ENCODE results near the gene S100A10. TPM values are rescaled to one million over a fixed set of nuclear protein-coding genes. Genes with fewer than 3 reads are reported as not detected.

S100A10 gene
- total RNA-seq, 1 experiment from 2014 or later: 160 TPM

DNA sequence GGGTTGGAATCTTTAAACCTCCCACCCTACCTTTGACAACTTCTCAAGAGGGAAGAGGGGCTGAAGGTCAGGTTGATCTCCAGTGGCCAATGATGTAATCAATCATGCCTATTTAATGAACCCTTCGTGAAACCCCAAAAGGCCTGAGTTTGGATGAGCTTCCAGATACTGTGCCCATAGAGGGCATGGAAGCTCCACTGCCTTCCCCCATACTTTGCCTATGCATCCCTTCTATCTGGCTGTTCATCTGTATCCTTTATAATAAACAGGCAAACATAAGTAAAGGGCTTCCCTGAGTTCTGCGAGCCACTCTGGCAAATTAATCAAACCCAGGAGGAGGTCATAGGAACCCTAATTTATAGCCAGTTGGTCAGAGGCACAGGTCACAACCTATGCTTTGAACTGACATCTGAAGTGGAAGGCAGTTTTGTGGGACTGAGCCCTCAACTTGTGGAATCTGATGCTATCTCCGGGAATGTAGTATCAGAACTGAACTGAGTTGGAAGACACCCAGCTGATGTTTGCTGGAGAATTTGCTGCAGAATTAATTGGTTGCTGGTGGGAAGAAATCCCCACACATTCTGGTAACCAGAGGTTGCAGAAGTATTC, 24.8 kb downstream of the S100A10 start:
- no CpG with 5 or more reads among the region's 3 CpGs for WGBS (ENCODE audit: extremely low coverage, insufficient read length, low lambda C conversion rate)
- H3K4me1 ChIP-seq (ENCODE audit: insufficient read depth, low read length): peaks cover 6% of the 10 kb centered on the region; the same call in 1 of the 2 replicates
- no peaks in the 10 kb centered on the region for H3K79me1 ChIP-seq (ENCODE audit: insufficient read depth, low read depth, low read length, poor library complexity, severe bottlenecking)
- H4K91ac ChIP-seq (ENCODE audit: insufficient read length, low read depth, low read length): no peak overlapping the region
- H3K9ac ChIP-seq (ENCODE audit: extremely low read depth, insufficient read length, low read length): no peak overlapping the region
- no peak overlapping the region for H3K4me3 Mint-ChIP-seq
- no peak overlapping the region for H3K4me2 ChIP-seq (ENCODE audit: insufficient read depth, insufficient read length, low read length)
- no peak overlapping the region for H3K27ac ChIP-seq (ENCODE audit: insufficient read length, low read depth, low read length)
- TF ChIP-seq, protein P1, sequence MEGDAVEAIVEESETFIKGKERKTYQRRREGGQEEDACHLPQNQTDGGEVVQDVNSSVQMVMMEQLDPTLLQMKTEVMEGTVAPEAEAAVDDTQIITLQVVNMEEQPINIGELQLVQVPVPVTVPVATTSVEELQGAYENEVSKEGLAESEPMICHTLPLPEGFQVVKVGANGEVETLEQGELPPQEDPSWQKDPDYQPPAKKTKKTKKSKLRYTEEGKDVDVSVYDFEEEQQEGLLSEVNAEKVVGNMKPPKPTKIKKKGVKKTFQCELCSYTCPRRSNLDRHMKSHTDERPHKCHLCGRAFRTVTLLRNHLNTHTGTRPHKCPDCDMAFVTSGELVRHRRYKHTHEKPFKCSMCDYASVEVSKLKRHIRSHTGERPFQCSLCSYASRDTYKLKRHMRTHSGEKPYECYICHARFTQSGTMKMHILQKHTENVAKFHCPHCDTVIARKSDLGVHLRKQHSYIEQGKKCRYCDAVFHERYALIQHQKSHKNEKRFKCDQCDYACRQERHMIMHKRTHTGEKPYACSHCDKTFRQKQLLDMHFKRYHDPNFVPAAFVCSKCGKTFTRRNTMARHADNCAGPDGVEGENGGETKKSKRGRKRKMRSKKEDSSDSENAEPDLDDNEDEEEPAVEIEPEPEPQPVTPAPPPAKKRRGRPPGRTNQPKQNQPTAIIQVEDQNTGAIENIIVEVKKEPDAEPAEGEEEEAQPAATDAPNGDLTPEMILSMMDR (conservative IDR thresholded peaks at IDR 0.05): peak; percentile 20; the same call in 1 of the 3 replicates
- H2BK12ac ChIP-seq (ENCODE audit: insufficient read length, low read depth, low read length): no peak overlapping the region
- H4K5ac ChIP-seq (ENCODE audit: insufficient read length, low read depth, low read length): no peak overlapping the region
- H3T11ph ChIP-seq (ENCODE audit: low read length): no peak overlapping the region
- H3K23ac ChIP-seq (ENCODE audit: insufficient read length, low read depth, low read length): no peak overlapping the region
- no peaks in the 10 kb centered on the region for H3K9me3 ChIP-seq (ENCODE audit: control insufficient read depth, low read depth, low read length)
- no peak overlapping the region for H2AFZ ChIP-seq (ENCODE audit: low read length)
- H2AK5ac ChIP-seq (ENCODE audit: insufficient read length, low read length): no peak overlapping the region
- DNase-seq: no peak
- no peak overlapping the region for H4K8ac ChIP-seq (replicated peaks; ENCODE audit: insufficient read length, low read depth, low read length)
- no peaks in the 10 kb centered on the region for H3K27me3 Mint-ChIP-seq (ENCODE audit: low read depth)
- H2BK20ac ChIP-seq (ENCODE audit: low read depth, low read length, poor library complexity, severe bottlenecking): no peak overlapping the region
- H3K27ac Mint-ChIP-seq: no peak overlapping the region
- no peak overlapping the region for H2BK120ac ChIP-seq (ENCODE audit: low read depth, low read length, poor library complexity, severe bottlenecking)
- no peak overlapping the region for H2BK5ac ChIP-seq (ENCODE audit: insufficient read length, low read length)
- H4K20me1 ChIP-seq (ENCODE audit: control insufficient read depth, insufficient read depth, insufficient read length): no peaks in the 10 kb centered on the region
- no peaks in the 10 kb centered on the region for H3K27me3 ChIP-seq (ENCODE audit: insufficient read depth, low read length)
- H2BK15ac ChIP-seq (ENCODE audit: low read depth, low read length): no peak overlapping the region
- no peak overlapping the region for H3K14ac ChIP-seq (ENCODE audit: insufficient read depth, low read length)
- no peak overlapping the region for H3K4ac ChIP-seq (ENCODE audit: low read depth, low read length)
- H3K23me2 ChIP-seq (ENCODE audit: insufficient read length, low read depth, low read length, poor library complexity, severe bottlenecking): no peaks in the 10 kb centered on the region
- H3K4me1 Mint-ChIP-seq: peaks cover 28 to 29% of the 10 kb centered on the region in 2 experiments
- H3K9me3 Mint-ChIP-seq: no peaks in the 10 kb centered on the region
- no peaks in the 10 kb centered on the region for H3K36me3 Mint-ChIP-seq (ENCODE audit: insufficient read depth in 1 of 3, low read depth in 3 of 3)
- H3K79me2 ChIP-seq (ENCODE audit: insufficient read depth, low read length): no peaks in the 10 kb centered on the region
- no peak overlapping the region for H3K18ac ChIP-seq (ENCODE audit: insufficient read length, low read depth, low read length)
- no peak overlapping the region for H3K56ac ChIP-seq (ENCODE audit: insufficient read length, low read depth, low read length)

All from H9 (cell line).